ENCODE data around the gene MESD. TPM values are rescaled to one million over a fixed set of nuclear protein-coding genes. Genes with fewer than 3 reads are reported as not detected.

Gene MESD
- total and polyA plus RNA-seq, 12 donors: 13.2 to 56.1 (median 25.6) TPM

DNA sequence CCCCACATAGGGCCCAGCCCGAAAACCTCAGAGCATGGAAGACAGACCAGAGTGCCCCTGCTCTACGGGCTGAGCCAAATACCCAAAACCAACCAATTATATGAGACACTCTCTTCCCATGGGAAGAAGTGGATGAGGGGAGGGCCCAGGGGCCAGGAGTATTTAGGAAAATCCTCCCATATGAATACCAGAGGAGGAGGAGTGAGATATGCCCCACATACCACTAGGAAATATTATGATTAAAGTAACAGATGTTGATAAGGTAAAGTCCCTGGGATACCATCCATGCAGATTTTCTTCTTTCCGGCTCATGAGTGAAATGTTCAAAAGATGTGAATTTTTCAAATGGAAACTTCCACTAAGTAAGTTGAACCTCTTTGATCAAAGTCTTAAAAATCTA is 50.4 kb downstream of the MESD start:
- DNase-seq: no peak
- no peak overlapping the region for H3K27ac ChIP-seq
- no peaks in the 10 kb centered on the region for H3K9me3 ChIP-seq (replicated peaks in 1 of 3)
- H3K27me3 ChIP-seq: no peaks in the 10 kb centered on the region
- TF ChIP-seq, protein P1, sequence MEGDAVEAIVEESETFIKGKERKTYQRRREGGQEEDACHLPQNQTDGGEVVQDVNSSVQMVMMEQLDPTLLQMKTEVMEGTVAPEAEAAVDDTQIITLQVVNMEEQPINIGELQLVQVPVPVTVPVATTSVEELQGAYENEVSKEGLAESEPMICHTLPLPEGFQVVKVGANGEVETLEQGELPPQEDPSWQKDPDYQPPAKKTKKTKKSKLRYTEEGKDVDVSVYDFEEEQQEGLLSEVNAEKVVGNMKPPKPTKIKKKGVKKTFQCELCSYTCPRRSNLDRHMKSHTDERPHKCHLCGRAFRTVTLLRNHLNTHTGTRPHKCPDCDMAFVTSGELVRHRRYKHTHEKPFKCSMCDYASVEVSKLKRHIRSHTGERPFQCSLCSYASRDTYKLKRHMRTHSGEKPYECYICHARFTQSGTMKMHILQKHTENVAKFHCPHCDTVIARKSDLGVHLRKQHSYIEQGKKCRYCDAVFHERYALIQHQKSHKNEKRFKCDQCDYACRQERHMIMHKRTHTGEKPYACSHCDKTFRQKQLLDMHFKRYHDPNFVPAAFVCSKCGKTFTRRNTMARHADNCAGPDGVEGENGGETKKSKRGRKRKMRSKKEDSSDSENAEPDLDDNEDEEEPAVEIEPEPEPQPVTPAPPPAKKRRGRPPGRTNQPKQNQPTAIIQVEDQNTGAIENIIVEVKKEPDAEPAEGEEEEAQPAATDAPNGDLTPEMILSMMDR (IDR thresholded peaks at IDR 0.05): no peak
- TF ChIP-seq POLR2A (IDR thresholded peaks at IDR 0.05): no peak
- no peak overlapping the region for H3K4me3 ChIP-seq
- peaks cover 0 to 16% of the 10 kb centered on the region in 2 donors for H3K36me3 ChIP-seq (replicated peaks in 1 of 2)
- WGBS, 4 donors: 96 to 100% (median 99%) methylated on average over 3 of the region's 3 CpGs
- intact Hi-C loops (cut with DNase I): no loop called here
- no peaks in the 10 kb centered on the region for H3K4me1 ChIP-seq (replicated peaks in 1 of 2)

DNA sequence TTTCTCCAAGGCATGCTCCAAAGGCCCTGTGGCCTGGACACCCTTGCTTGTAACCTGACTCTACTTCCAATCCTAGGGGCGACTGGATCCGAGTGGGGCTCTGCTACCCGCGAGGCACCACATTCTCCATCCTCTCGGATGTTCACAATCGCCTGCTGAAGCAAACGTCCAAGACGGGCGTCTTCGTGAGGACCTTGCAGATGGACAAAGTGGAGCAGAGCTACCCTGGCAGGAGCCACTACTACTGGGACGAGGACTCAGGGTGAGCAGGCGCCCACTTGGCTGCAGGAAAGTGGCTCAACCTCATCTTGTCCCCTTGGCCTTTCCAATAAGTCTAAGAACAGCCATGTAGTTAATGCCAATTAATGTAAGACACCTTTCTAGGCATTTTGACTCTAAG is 51.9 kb downstream of the MESD start:
- no peak for TF ChIP-seq POLR2A (IDR thresholded peaks at IDR 0.05)
- TF ChIP-seq, protein P1 (IDR thresholded peaks at IDR 0.05): no peak
- intact Hi-C loops (cut with DNase I): no loop called here
- no peak for DNase-seq
- Histone ChIP-seq H3K4me1 (replicated peaks in 1 of 2) (no peaks in the 10 kb centered on the region), H3K36me3 (replicated peaks in 1 of 2) (peaks cover 0 to 16% of the 10 kb centered on the region in 2 donors), H3K27me3 (no peaks in the 10 kb centered on the region), H3K4me3 (no peak overlapping the region), H3K9me3 (replicated peaks in 1 of 3) (no peaks in the 10 kb centered on the region), H3K27ac (no peak overlapping the region)
- WGBS, 4 donors: 94 to 97% (median 96%) methylated on average over 11 to 12 of the region's 12 CpGs

DNA sequence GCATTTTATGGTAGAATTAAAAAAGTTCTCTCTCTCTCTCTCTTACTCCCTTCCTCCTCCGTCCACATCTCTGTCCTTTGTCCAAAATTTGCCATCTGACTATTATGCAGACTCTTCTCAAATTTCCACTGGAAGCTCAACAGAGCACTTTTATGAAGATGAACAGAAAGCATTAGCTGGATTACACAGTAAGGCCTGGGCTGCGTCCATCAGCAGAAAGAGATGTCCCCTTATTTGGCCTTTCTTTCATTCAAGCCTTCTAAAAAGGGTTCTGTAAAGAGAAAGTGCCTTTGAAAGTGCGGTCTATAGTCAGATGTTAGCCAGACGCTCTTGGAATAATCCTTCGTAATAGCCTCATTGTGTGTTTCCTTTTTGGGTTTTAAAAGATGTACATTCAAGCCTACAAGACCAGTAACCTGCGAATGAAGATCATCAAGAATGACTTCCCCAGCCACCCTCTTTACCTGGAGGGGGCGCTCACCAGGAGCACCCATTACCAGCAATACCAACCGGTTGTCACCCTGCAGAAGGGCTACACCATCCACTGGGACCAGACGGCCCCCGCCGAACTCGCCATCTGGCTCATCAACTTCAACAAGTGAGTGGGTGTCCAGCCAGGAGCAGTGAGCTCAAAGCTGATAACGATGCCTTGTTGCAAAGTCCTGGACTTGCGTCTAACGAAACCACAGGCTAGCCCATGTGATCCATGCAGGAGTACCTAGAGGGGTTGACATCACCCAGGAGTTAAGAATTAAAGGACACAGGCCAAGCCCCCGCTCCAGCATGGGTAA is 53.1 kb downstream of the MESD start:
- DNase-seq: no peak
- Histone ChIP-seq H3K9me3 (replicated peaks in 1 of 3) (no peaks in the 10 kb centered on the region), H3K4me1 (replicated peaks in 1 of 2) (no peaks in the 10 kb centered on the region), H3K4me3 (no peak overlapping the region), H3K36me3 (replicated peaks in 1 of 2) (peaks cover 0 to 11% of the 10 kb centered on the region in 2 donors), H3K27me3 (no peaks in the 10 kb centered on the region), H3K27ac (no peak overlapping the region)
- intact Hi-C loops (cut with DNase I): no loop called here
- TF ChIP-seq, protein P1 (IDR thresholded peaks at IDR 0.05): no peak
- TF ChIP-seq POLR2A (IDR thresholded peaks at IDR 0.05): no peak
- 94 to 96% (median 96%) methylated on average over 16 of the region's 16 CpGs for WGBS, 4 donors

DNA sequence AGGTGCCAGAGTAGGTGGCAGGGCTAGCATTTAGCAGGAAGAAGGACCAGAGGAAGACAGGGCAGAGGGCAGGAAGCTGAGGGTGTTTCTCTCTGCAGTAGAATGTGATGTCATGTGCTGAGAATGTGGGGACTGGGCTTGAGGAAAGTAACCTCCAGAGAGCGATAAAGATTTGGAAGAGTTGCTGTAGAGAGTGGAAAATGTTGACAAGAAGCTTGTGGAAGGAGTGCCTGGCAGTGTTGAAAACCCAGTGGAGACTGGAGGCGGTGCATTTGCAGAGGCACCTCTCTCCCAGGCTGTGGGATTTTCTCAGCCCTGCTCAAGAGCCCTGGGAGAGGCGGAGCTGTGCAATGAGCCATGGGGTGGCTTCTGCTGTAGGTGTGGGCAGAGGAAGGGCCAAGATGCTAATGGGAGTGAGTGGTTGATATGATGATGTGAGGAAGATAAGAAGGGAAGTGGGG is 54.8 kb downstream of the MESD start:
- no peaks in the 10 kb centered on the region for H3K36me3 ChIP-seq (replicated peaks in 1 of 2)
- H3K4me3 ChIP-seq: no peak overlapping the region
- WGBS, 4 donors: 82 to 92% (median 86%) methylated on average over 3 of the region's 3 CpGs
- H3K27ac ChIP-seq: no peak overlapping the region
- intact Hi-C loops (cut with DNase I): no loop called here
- no peak for DNase-seq
- H3K4me1 ChIP-seq (replicated peaks in 1 of 2): no peaks in the 10 kb centered on the region
- TF ChIP-seq, protein P1 (IDR thresholded peaks at IDR 0.05): no peak
- TF ChIP-seq POLR2A (IDR thresholded peaks at IDR 0.05): no peak
- no peaks in the 10 kb centered on the region for H3K27me3 ChIP-seq
- H3K9me3 ChIP-seq (replicated peaks in 1 of 3): no peaks in the 10 kb centered on the region
